Activated CD4-positive, alpha-beta memory T cell treated with anti-CD3 and anti-CD28 coated beads, Interleukin-2, amount 10 ng/mL, durations not matched to agents 7 days and 5 days (primary cell): ENCODE data around the gene RBM41. TPM values are rescaled to one million over a fixed set of nuclear protein-coding genes. Genes with fewer than 3 reads are reported as not detected.
A peak's percentile ranks its signal among the peaks of the same experiment; 100 is the strongest.
"Not testable (repeated sequence)": the region's sequence is repeated elsewhere in the genome, so short reads cannot be mapped to it uniquely, and the experiment has no call there.

ENCODE experiments used
- CTCF ChIA-PET: fragments of 350-600 bp; sonication (Branson Sonifier 250); formaldehyde crosslinking; loops from one replicate; lab custom pipeline; 2021; ENCODE audit warnings: antibody characterized with exemption, inconsistent platforms; lab: Charles Lee
- POLR2A ChIA-PET: fragments of 350-600 bp; sonication (Branson Sonifier 250); formaldehyde crosslinking; loops from one replicate; lab custom pipeline; 2021; ENCODE audit warnings: antibody characterized with exemption; lab: Charles Lee
- DNase-seq: peaks from one replicate; pipeline ENCODE4 v3.0.0-alpha.2; 2020
- H3K27ac Mint-ChIP-seq: one replicate; pipeline ENCODE4 v1.8.0; 2021; ENCODE audit warnings: mild to moderate bottlenecking, mixed read lengths
- H3K27me3 Mint-ChIP-seq: one replicate; pipeline ENCODE4 v1.8.0; 2021; ENCODE audit warnings: mixed read lengths
- H3K36me3 Mint-ChIP-seq: one replicate; pipeline ENCODE4 v1.8.0; 2021; ENCODE audit warnings: low read depth, mixed read lengths
- H3K4me1 Mint-ChIP-seq: one replicate; pipeline ENCODE4 v1.8.0; 2021; ENCODE audit warnings: mixed read lengths
- H3K4me3 Mint-ChIP-seq: one replicate; pipeline ENCODE4 v1.8.0; 2021; ENCODE audit warnings: mild to moderate bottlenecking, mixed read lengths
- H3K9me3 Mint-ChIP-seq: one replicate; pipeline ENCODE4 v1.8.0; 2021; ENCODE audit warnings: mixed read lengths
- total RNA-seq, 2 experiments: library from RNA; stranded (reverse); gene quantifications; one replicate each; pipeline ENCODE4 v1.2.3, GENCODE V29; 2021

Gene RBM41
- total RNA-seq, 2 experiments from 2014 or later = 15.7 to 20.2 TPM

GRCh38 chrX:107119283-107119682, 661 bp upstream of the RBM41 start:
- DNase-seq = no peak
- Mint-ChIP-seq H3K4me1 (peaks cover 28% of the 10 kb centered on the region), H3K36me3 (peaks cover 30% of the 10 kb centered on the region), H3K27ac (peak overlapping the region; percentile 94), H3K9me3 (no peaks in the 10 kb centered on the region), H3K4me3 (peak overlapping the region; percentile 100), H3K27me3 (no peaks in the 10 kb centered on the region)
- ChIA-PET POLR2A (interaction anchor here (1.2 to 1.3 kb wide), 4 partner anchors 10 to 509 kb away, joined by 3 to 6 read pairs (median 5); partner anchors contain the start of gene PRPS1), CTCF (no interaction called here)

GRCh38 chrX:107117993-107118321, 665 bp downstream of the RBM41 start:
- H3K27ac Mint-ChIP-seq = peak overlapping the region; percentile 35

GRCh38 chrX:107107459-107107858, 11.2 kb downstream of the RBM41 start:
- CTCF ChIA-PET = no interaction called here
- POLR2A ChIA-PET = no interaction called here
- H3K4me1 Mint-ChIP-seq = peaks cover 10% of the 10 kb centered on the region
- no peak overlapping the region for H3K27ac Mint-ChIP-seq
- peaks cover 46% of the 10 kb centered on the region for H3K36me3 Mint-ChIP-seq
- H3K9me3 Mint-ChIP-seq = no peaks in the 10 kb centered on the region
- H3K4me3 Mint-ChIP-seq = no peak overlapping the region
- no peak for DNase-seq
- H3K27me3 Mint-ChIP-seq = no peaks in the 10 kb centered on the region

More at GRCh38 chrX:107117993-107118321, 665 bp downstream of the RBM41 start:
- Mint-ChIP-seq H3K27me3 (no peaks in the 10 kb centered on the region), H3K36me3 (peaks cover 42% of the 10 kb centered on the region), H3K4me1 (peaks cover 37% of the 10 kb centered on the region), H3K9me3 (no peaks in the 10 kb centered on the region), H3K4me3 (peak overlapping the region; percentile 100)
- ChIA-PET POLR2A (interaction anchor here (1.2 to 1.3 kb wide), 4 partner anchors 9 to 510 kb away, joined by 3 to 6 read pairs (median 5); partner anchors contain the start of gene PRPS1), CTCF (no interaction called here)
- DNase-seq = no peak

GRCh38 chrX:107102980-107103379, 15.6 kb downstream of the RBM41 start:
- Mint-ChIP-seq H3K27ac (no peak overlapping the region), H3K36me3 (peaks cover 45% of the 10 kb centered on the region), H3K4me3 (no peak overlapping the region), H3K9me3 (no peaks in the 10 kb centered on the region), H3K27me3 (no peaks in the 10 kb centered on the region), H3K4me1 (peaks cover 8% of the 10 kb centered on the region)
- CTCF ChIA-PET = no interaction called here
- POLR2A ChIA-PET = no interaction called here
- no peak for DNase-seq

- H3K4me1 Mint-ChIP-seq = no peaks in the 10 kb centered on the region
- CTCF ChIA-PET = no interaction called here
- DNase-seq = no peak
- H3K27ac Mint-ChIP-seq = no peak overlapping the region
- peaks cover 5% of the 10 kb centered on the region for H3K9me3 Mint-ChIP-seq
- no peaks in the 10 kb centered on the region for H3K27me3 Mint-ChIP-seq
- no peak overlapping the region for H3K4me3 Mint-ChIP-seq
- peaks cover 18% of the 10 kb centered on the region for H3K36me3 Mint-ChIP-seq
- POLR2A ChIA-PET = no interaction called here
Measured at GRCh38 chrX:107076158-107076557, 42.5 kb downstream of the RBM41 start.

DNA sequence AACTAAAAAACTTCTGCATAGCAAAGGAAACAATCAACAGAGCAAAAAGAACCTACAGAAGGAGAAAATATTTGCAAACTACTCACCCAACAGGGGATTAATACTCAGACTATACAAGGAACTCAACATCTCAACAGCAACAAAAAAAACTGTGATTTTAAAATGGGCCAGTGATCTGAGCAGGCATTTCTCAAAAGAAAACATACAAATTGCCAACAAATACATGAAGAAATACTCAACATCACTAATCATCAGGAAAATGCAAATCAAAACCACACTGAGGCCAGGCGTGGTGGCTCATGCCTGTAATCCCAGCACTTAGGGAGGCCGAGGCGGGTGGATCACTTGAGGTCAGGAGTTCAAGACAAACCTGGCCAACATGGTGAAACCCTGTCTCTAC, 60.9 kb downstream of the RBM41 start:
- H3K27me3 Mint-ChIP-seq, H3K4me1 Mint-ChIP-seq, CTCF ChIA-PET, H3K36me3 Mint-ChIP-seq, DNase-seq, H3K4me3 Mint-ChIP-seq, POLR2A ChIA-PET, H3K9me3 Mint-ChIP-seq, H3K27ac Mint-ChIP-seq: not testable (repeated sequence)

DNA sequence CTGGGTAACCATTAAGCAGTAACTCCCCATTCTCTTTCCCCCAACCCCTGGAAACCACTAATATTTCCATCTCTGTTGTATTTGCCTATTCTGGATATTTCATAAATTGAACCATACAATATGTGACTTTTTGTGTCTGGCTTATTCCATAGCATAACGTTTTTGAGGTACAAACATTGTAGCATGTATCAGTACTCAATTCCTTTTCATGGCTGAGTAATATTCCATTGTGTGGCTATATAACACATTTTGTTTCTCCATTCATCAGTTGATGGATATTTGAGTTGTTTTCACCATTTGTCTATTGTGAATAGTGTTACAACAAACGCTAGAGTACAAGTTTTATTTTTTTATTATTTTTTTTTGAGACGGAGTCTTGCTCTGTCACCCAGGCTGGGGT, 63.6 kb downstream of the RBM41 start:
- Mint-ChIP-seq H3K4me3 (no peak overlapping the region), H3K27me3 (no peaks in the 10 kb centered on the region), H3K36me3 (no peaks in the 10 kb centered on the region), H3K4me1 (no peaks in the 10 kb centered on the region), H3K27ac (no peak overlapping the region), H3K9me3 (peaks cover 3% of the 10 kb centered on the region)
- ChIA-PET POLR2A (no interaction called here), CTCF (no interaction called here)
- DNase-seq = no peak

- no peak for DNase-seq
- CTCF ChIA-PET = no interaction called here
- no peaks in the 10 kb centered on the region for H3K27me3 Mint-ChIP-seq
- H3K36me3 Mint-ChIP-seq = no peaks in the 10 kb centered on the region
- no peak overlapping the region for H3K27ac Mint-ChIP-seq
- H3K4me3 Mint-ChIP-seq = no peak overlapping the region
- POLR2A ChIA-PET = no interaction called here
- peaks cover 3% of the 10 kb centered on the region for H3K9me3 Mint-ChIP-seq
- no peaks in the 10 kb centered on the region for H3K4me1 Mint-ChIP-seq
Measured at GRCh38 chrX:107050195-107050709, 68.4 kb downstream of the RBM41 start.

- Mint-ChIP-seq H3K36me3 (no peaks in the 10 kb centered on the region), H3K27me3 (no peaks in the 10 kb centered on the region), H3K4me3 (no peak overlapping the region), H3K9me3 (no peaks in the 10 kb centered on the region), H3K27ac (no peak overlapping the region), H3K4me1 (no peaks in the 10 kb centered on the region)
- CTCF ChIA-PET = no interaction called here
- no peak for DNase-seq
- POLR2A ChIA-PET = no interaction called here
Measured at GRCh38 chrX:107047622-107048021, 71.0 kb downstream of the RBM41 start.

- Mint-ChIP-seq H3K9me3 (no peaks in the 10 kb centered on the region), H3K36me3 (no peaks in the 10 kb centered on the region), H3K27me3 (no peaks in the 10 kb centered on the region), H3K4me1 (no peaks in the 10 kb centered on the region), H3K4me3 (no peak overlapping the region), H3K27ac (no peak overlapping the region)
- ChIA-PET POLR2A (no interaction called here), CTCF (no interaction called here)
- no peak for DNase-seq
Measured at GRCh38 chrX:107029752-107030151, 88.9 kb downstream of the RBM41 start.

GRCh38 chrX:107025545-107025944, 93.1 kb downstream of the RBM41 start:
- Mint-ChIP-seq H3K27ac (no peak overlapping the region), H3K36me3 (no peaks in the 10 kb centered on the region), H3K4me1 (no peaks in the 10 kb centered on the region), H3K4me3 (no peak overlapping the region), H3K9me3 (no peaks in the 10 kb centered on the region), H3K27me3 (no peaks in the 10 kb centered on the region)
- no peak for DNase-seq
- POLR2A ChIA-PET = no interaction called here
- CTCF ChIA-PET = interaction anchor here (2.1 kb wide), 1 partner anchor 300 kb away, joined by 7 read pairs; no protein-coding TSS in a partner anchor

- Mint-ChIP-seq H3K27ac (no peak overlapping the region), H3K36me3 (no peaks in the 10 kb centered on the region), H3K4me1 (no peaks in the 10 kb centered on the region), H3K27me3 (no peaks in the 10 kb centered on the region), H3K9me3 (no peaks in the 10 kb centered on the region), H3K4me3 (no peak overlapping the region)
- DNase-seq = no peak
- ChIA-PET POLR2A (no interaction called here), CTCF (no interaction called here)
Measured at GRCh38 chrX:107014936-107015335, 103.7 kb downstream of the RBM41 start.
